BE2C (cell line): Measurements from ENCODE around the gene CYB5R4.

Source experiments
- DNase-seq: peaks from one replicate; pipeline ENCODE4 v3.0.0-alpha.2; 2020
- H3K27me3 ChIP-seq: fragments of 250-450 bp; sonication (Bioruptor Pico); 2 replicates; pipeline ENCODE4 v1.5.1; 2020; ENCODE audit warnings: mild to moderate bottlenecking
- H3K36me3 ChIP-seq: fragments of 250-450 bp; sonication (Bioruptor Pico); 2 replicates; pipeline ENCODE4 v1.5.1; 2020; ENCODE audit warnings: mild to moderate bottlenecking
- H3K4me1 ChIP-seq: fragments of 250-450 bp; sonication (Bioruptor Pico); 2 replicates; pipeline ENCODE4 v1.5.1; 2020
- H3K4me3 ChIP-seq: 2 replicates; pipeline ENCODE4 v1.5.1; 2011; ENCODE audit warnings: low read depth, low read length
- H3K9me3 ChIP-seq: fragments of 250-450 bp; sonication (Bioruptor Pico); 2 replicates; pipeline ENCODE4 v1.5.1; 2020
- TF ChIP-seq, protein P1 (sequence below): IDR thresholded peaks from 2 replicates; pipeline ENCODE4 v1.5.1; 2012; ENCODE audit warnings: mild to moderate bottlenecking, low read depth, low read length

The CYB5R4 gene

GRCh38 chr6:83824831-83825230, 34.7 kb upstream of the CYB5R4 start:
- Histone ChIP-seq H3K27me3 (no peaks in the 10 kb centered on the region), H3K36me3 (no peaks in the 10 kb centered on the region), H3K4me3 (no peak overlapping the region), H3K4me1 (no peaks in the 10 kb centered on the region), H3K9me3 (no peaks in the 10 kb centered on the region)
- no peak for DNase-seq
- TF ChIP-seq, protein P1, sequence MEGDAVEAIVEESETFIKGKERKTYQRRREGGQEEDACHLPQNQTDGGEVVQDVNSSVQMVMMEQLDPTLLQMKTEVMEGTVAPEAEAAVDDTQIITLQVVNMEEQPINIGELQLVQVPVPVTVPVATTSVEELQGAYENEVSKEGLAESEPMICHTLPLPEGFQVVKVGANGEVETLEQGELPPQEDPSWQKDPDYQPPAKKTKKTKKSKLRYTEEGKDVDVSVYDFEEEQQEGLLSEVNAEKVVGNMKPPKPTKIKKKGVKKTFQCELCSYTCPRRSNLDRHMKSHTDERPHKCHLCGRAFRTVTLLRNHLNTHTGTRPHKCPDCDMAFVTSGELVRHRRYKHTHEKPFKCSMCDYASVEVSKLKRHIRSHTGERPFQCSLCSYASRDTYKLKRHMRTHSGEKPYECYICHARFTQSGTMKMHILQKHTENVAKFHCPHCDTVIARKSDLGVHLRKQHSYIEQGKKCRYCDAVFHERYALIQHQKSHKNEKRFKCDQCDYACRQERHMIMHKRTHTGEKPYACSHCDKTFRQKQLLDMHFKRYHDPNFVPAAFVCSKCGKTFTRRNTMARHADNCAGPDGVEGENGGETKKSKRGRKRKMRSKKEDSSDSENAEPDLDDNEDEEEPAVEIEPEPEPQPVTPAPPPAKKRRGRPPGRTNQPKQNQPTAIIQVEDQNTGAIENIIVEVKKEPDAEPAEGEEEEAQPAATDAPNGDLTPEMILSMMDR = no peak

GRCh38 chr6:83827050-83827449, 32.4 kb upstream of the CYB5R4 start:
- H3K4me3 ChIP-seq = no peak overlapping the region
- H3K4me1 ChIP-seq = no peaks in the 10 kb centered on the region
- no peak for DNase-seq
- TF ChIP-seq, protein P1 = no peak
- H3K36me3 ChIP-seq = no peaks in the 10 kb centered on the region
- no peaks in the 10 kb centered on the region for H3K9me3 ChIP-seq
- H3K27me3 ChIP-seq = no peaks in the 10 kb centered on the region

GRCh38 chr6:83838727-83839126, 20.8 kb upstream of the CYB5R4 start:
- TF ChIP-seq, protein P1 = no peak
- H3K9me3 ChIP-seq = no peaks in the 10 kb centered on the region
- H3K36me3 ChIP-seq = no peaks in the 10 kb centered on the region
- no peaks in the 10 kb centered on the region for H3K4me1 ChIP-seq
- H3K4me3 ChIP-seq = no peak overlapping the region
- H3K27me3 ChIP-seq = no peaks in the 10 kb centered on the region
- DNase-seq = no peak

DNA sequence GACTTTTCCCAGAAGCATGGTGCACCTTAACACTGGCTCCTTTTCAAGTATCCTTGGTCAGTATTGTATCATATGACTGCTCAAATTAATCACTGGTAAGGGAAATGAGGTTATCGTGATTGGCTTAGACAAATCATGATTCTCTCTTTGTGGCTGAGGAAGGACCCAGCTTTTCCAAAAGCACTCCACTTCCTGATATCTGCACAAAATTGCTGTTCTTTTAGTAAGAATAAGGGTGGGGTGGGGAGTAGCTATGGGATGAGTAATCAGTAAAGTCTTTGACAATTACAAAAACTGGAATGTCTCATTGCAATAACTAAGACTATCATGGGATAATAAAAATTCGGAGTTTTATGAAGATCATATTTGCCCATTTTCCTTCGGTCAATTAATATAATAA, 15.3 kb upstream of the CYB5R4 start:
- no peak for DNase-seq
- TF ChIP-seq, protein P1 = no peak
- H3K4me3 ChIP-seq = no peak overlapping the region
- H3K9me3 ChIP-seq = no peaks in the 10 kb centered on the region
- H3K27me3 ChIP-seq = no peaks in the 10 kb centered on the region
- H3K4me1 ChIP-seq = no peaks in the 10 kb centered on the region
- no peaks in the 10 kb centered on the region for H3K36me3 ChIP-seq

GRCh38 chr6:83846291-83846690, 13.2 kb upstream of the CYB5R4 start:
- no peak for DNase-seq
- H3K36me3 ChIP-seq = no peaks in the 10 kb centered on the region
- H3K4me3 ChIP-seq = no peak overlapping the region
- no peaks in the 10 kb centered on the region for H3K4me1 ChIP-seq
- TF ChIP-seq, protein P1 = no peak
- H3K9me3 ChIP-seq = no peaks in the 10 kb centered on the region
- H3K27me3 ChIP-seq = no peaks in the 10 kb centered on the region

GRCh38 chr6:83847179-83847578, 12.3 kb upstream of the CYB5R4 start:
- H3K9me3 ChIP-seq = no peaks in the 10 kb centered on the region
- no peaks in the 10 kb centered on the region for H3K36me3 ChIP-seq
- H3K27me3 ChIP-seq = no peaks in the 10 kb centered on the region
- no peak for DNase-seq
- TF ChIP-seq, protein P1 = no peak
- no peaks in the 10 kb centered on the region; the same call in 1 of the 2 replicates for H3K4me1 ChIP-seq
- H3K4me3 ChIP-seq = no peak overlapping the region
